ENCODE measurements around the gene CLPX. TPM values are rescaled to one million over a fixed set of nuclear protein-coding genes. Genes with fewer than 3 reads are reported as not detected.

CLPX gene
- total RNA-seq, 4 donors from 2014 or later = 12.0 to 72.2 (median 57.4) TPM

GRCh38 chr15:65226221-65226620 lies 41.1 kb upstream of the CLPX start:
- DNase-seq = no peak
- 84% methylated on average over 3 of the region's 3 CpGs; no CpG with 5 or more reads in 1 of the 2 donors for WGBS, 2 donors (ENCODE audit: low coverage in 1 of 2)
- Histone ChIP-seq H3K4me3 (no peak overlapping the region), H3K27ac (no peak overlapping the region), H3K27me3 (no peaks in the 10 kb centered on the region), H3K4me1 (no peaks in the 10 kb centered on the region), H3K36me3 (no peaks in the 10 kb centered on the region), H3K9me3 (no peaks in the 10 kb centered on the region)
- in situ Hi-C loops (cut with MboI; ENCODE audit: low pct_ligation_motif_present in 1 of 4, low pct_unique_long_range_greater_than_20kb in 1 of 4, low sequenced_read_pairs in 3 of 4) (no loop called here), intact Hi-C loops (cut with DNase I; ENCODE audit: low total_unique reads) (no loop called here)
- TF ChIP-seq POLR2A (IDR thresholded peaks at IDR 0.05) (no peak), CTCF (IDR thresholded peaks at IDR 0.05) (no peak), POLR2AphosphoS5 (IDR thresholded peaks at IDR 0.05) (no peak), EP300 (IDR thresholded peaks at IDR 0.05; ENCODE audit: low read depth) (no peak)

- Histone ChIP-seq H3K9me3 (no peaks in the 10 kb centered on the region), H3K27me3 (no peaks in the 10 kb centered on the region), H3K4me1 (no peaks in the 10 kb centered on the region), H3K36me3 (no peaks in the 10 kb centered on the region), H3K4me3 (no peak overlapping the region), H3K27ac (no peak overlapping the region)
- WGBS, 2 donors (ENCODE audit: low coverage in 1 of 2) = 70 to 83% methylated on average over 2 to 6 of the region's 6 CpGs
- no peak for TF ChIP-seq POLR2AphosphoS5 (IDR thresholded peaks at IDR 0.05)
- TF ChIP-seq POLR2A (IDR thresholded peaks at IDR 0.05) = no peak
- no peak for TF ChIP-seq CTCF (IDR thresholded peaks at IDR 0.05)
- no peak for TF ChIP-seq EP300 (IDR thresholded peaks at IDR 0.05; ENCODE audit: low read depth)
- in situ Hi-C loops (cut with MboI; ENCODE audit: low pct_ligation_motif_present in 1 of 4, low pct_unique_long_range_greater_than_20kb in 1 of 4, low sequenced_read_pairs in 3 of 4) (no loop called here), intact Hi-C loops (cut with DNase I; ENCODE audit: low total_unique reads) (no loop called here)
- DNase-seq = no peak
Observed at GRCh38 chr15:65223996-65224395, 38.9 kb upstream of the CLPX start.

GRCh38 chr15:65222891-65223290 lies 37.7 kb upstream of the CLPX start:
- Histone ChIP-seq H3K36me3 (no peaks in the 10 kb centered on the region), H3K27me3 (no peaks in the 10 kb centered on the region), H3K4me3 (no peak overlapping the region), H3K4me1 (no peaks in the 10 kb centered on the region), H3K27ac (no peak overlapping the region), H3K9me3 (no peaks in the 10 kb centered on the region)
- TF ChIP-seq CTCF (IDR thresholded peaks at IDR 0.05) = no peak
- intact Hi-C loops (cut with DNase I; ENCODE audit: low total_unique reads) (no loop called here), in situ Hi-C loops (cut with MboI; ENCODE audit: low pct_ligation_motif_present in 1 of 4, low pct_unique_long_range_greater_than_20kb in 1 of 4, low sequenced_read_pairs in 3 of 4) (no loop called here)
- WGBS, 2 donors (ENCODE audit: low coverage in 1 of 2) = 77 to 80% methylated on average over 2 to 4 of the region's 4 CpGs
- no peak for DNase-seq

GRCh38 chr15:65221697-65222096 lies 36.6 kb upstream of the CLPX start:
- Histone ChIP-seq H3K4me3 (no peak overlapping the region), H3K9me3 (no peaks in the 10 kb centered on the region), H3K4me1 (no peaks in the 10 kb centered on the region), H3K27ac (no peak overlapping the region), H3K36me3 (no peaks in the 10 kb centered on the region), H3K27me3 (no peaks in the 10 kb centered on the region)
- no peak for DNase-seq
- intact Hi-C loops (cut with DNase I; ENCODE audit: low total_unique reads) (no loop called here), in situ Hi-C loops (cut with MboI; ENCODE audit: low pct_ligation_motif_present in 1 of 4, low pct_unique_long_range_greater_than_20kb in 1 of 4, low sequenced_read_pairs in 3 of 4) (no loop called here)
- 84% methylated on average over 2 of the region's 2 CpGs; no CpG with 5 or more reads in 1 of the 2 donors for WGBS, 2 donors (ENCODE audit: low coverage in 1 of 2)
- TF ChIP-seq POLR2A (IDR thresholded peaks at IDR 0.05) (no peak), EP300 (IDR thresholded peaks at IDR 0.05; ENCODE audit: low read depth) (no peak), CTCF (IDR thresholded peaks at IDR 0.05) (no peak), POLR2AphosphoS5 (IDR thresholded peaks at IDR 0.05) (no peak)

Data from transverse colon (tissue), 4 donors.